AG09309 (cell line): ENCODE measurements around the gene SERF2.
"Not testable (repeated sequence)": the region's sequence is repeated elsewhere in the genome, so short reads cannot be mapped to it uniquely, and the experiment has no call there.

Source experiments
- DNase-seq: peaks from one replicate; pipeline ENCODE4 v3.0.0-alpha.2; 2010; ENCODE audit warnings: low read depth
- H3K4me3 ChIP-seq: 2 replicates; pipeline ENCODE4 v1.5.1; 2011; ENCODE audit warnings: mild to moderate bottlenecking, low read depth, low read length, moderate library complexity; ENCODE audit not compliant: control insufficient read depth
- TF ChIP-seq, protein P1 (sequence below): IDR thresholded peaks from 2 replicates; pipeline ENCODE4 v1.5.1; 2011; ENCODE audit warnings: mild to moderate bottlenecking, low read depth, low read length, inconsistent platforms; ENCODE audit not compliant: insufficient read depth, control insufficient read depth; ENCODE audit errors: missing control alignments

SERF2 gene

DNA sequence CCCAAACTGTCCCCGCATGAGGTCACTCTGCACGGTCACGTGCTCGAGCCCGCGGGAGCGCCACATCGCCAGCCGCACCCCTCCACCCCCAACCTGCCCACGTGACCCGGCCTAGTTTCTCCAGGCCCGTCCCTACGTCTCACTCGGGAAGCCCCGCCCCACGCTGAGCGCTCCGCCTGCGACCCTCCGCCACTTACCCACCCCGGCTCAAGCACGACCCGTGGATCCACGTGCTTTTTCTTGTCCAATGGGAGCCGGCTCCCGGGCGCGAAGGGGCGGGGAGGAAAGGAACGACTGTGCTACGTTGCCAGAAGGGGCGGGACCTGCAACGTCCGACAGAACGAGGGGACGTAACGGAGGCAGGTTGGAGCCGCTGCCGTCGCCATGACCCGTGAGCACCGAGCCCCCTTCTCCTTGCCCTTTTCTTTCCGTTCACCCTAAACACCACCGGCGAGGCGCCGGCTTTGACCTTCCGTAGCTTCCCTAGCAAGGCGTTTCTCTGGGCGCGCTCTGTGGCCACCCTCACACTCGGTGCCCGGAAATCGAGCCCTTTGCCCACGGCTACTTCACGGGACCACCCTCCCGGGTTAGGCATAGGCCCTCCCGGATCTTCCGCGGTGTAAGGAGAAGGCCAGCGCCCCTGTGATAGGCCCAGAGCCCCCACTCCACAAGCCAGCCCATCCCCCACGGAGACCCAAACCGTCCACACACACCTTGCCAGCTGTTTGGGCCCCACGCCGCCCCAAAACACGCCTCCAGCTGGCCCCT lies at the start of gene SERF2:
SERF2 (plus strand) TSS at position 328 of the 768 bp plus-strand sequence; CDS start at position 385, 57 bp downstream.
- TF ChIP-seq, protein P1, sequence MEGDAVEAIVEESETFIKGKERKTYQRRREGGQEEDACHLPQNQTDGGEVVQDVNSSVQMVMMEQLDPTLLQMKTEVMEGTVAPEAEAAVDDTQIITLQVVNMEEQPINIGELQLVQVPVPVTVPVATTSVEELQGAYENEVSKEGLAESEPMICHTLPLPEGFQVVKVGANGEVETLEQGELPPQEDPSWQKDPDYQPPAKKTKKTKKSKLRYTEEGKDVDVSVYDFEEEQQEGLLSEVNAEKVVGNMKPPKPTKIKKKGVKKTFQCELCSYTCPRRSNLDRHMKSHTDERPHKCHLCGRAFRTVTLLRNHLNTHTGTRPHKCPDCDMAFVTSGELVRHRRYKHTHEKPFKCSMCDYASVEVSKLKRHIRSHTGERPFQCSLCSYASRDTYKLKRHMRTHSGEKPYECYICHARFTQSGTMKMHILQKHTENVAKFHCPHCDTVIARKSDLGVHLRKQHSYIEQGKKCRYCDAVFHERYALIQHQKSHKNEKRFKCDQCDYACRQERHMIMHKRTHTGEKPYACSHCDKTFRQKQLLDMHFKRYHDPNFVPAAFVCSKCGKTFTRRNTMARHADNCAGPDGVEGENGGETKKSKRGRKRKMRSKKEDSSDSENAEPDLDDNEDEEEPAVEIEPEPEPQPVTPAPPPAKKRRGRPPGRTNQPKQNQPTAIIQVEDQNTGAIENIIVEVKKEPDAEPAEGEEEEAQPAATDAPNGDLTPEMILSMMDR = no peak
- DNase-seq = peak; percentile 97
- H3K4me3 ChIP-seq = peak within 1 kb of the TSS; percentile 74

DNA sequence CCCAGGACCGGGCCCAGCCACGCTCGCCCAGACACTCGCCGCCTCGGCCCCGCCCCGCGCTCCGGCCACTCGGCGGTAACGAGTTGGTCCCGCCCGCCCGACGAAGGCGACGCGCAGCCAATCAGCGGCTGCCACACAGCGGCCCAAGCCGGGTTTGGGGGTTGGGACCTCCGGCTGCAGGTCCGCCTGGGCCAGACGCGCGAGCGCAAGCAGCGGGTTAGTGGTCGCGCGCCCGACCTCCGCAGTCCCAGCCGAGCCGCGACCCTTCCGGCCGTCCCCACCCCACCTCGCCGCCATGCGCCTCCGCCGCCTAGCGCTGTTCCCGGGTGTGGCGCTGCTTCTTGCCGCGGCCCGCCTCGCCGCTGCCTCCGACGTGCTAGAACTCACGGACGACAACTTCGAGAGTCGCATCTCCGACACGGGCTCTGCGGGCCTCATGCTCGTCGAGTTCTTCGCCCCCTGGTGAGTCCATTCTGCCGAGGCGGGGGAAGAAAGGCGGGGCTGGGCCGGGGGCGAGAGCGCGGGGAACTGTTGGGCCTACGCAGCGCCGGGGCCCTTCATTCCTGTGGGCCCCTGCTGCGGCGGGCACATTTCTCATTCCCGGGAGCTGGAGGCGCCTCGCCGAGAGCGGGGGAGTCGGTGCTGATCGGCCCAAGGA lies 45.7 kb upstream of the SERF2 start, which contains the start of gene PDIA3:
PDIA3 (plus strand) TSS at position 194 of the 658 bp plus-strand sequence; CDS start at position 296, 102 bp downstream.
- peak; percentile 37 for DNase-seq
- H3K4me3 ChIP-seq = peak within 1 kb of the TSS; percentile 94

DNA sequence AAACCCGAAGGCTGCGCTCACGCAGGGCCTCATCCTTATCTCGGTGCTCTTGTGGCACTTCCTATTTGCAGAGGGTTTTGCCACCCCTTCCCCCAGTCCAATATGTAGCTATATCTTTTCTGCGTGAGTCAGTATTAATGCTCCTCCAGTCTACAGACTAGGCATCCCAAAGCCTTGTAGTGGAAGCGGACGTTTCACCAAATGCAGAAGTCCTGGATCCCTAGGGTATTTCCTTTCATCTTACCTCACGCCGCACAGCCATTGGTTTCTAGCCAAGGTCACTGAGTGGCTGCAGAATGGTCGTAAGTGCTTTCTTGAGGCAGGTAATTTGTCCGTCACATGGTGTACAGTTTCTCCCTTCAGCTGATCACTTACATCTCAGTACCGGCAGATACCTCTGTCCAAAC lies 45.2 kb upstream of the SERF2 start:
- peak overlapping the region; percentile 94 for H3K4me3 ChIP-seq
- DNase-seq = not testable (repeated sequence)

DNA sequence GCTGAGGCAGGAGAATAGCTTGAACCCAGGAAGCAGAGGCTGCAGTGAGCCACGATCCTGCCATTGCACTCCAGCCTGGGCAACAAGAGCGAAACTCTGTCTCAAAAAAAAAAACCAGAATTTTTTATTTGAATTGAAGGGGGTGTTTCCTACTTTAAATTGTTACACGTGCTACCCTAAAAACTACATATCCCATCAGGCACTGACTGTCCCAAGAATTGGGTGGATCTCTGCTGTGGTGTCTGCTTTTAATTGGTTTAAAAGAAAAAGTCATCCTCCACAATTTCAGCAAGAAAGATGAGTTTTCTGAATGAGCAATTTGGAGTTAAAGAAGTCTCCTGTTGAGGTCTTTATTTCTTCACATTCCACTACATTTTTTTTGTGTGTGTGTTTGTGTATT lies 43.7 kb upstream of the SERF2 start:
- H3K4me3 ChIP-seq = no peak overlapping the region; the same call in 1 of the 2 replicates
- DNase-seq = no peak

DNA sequence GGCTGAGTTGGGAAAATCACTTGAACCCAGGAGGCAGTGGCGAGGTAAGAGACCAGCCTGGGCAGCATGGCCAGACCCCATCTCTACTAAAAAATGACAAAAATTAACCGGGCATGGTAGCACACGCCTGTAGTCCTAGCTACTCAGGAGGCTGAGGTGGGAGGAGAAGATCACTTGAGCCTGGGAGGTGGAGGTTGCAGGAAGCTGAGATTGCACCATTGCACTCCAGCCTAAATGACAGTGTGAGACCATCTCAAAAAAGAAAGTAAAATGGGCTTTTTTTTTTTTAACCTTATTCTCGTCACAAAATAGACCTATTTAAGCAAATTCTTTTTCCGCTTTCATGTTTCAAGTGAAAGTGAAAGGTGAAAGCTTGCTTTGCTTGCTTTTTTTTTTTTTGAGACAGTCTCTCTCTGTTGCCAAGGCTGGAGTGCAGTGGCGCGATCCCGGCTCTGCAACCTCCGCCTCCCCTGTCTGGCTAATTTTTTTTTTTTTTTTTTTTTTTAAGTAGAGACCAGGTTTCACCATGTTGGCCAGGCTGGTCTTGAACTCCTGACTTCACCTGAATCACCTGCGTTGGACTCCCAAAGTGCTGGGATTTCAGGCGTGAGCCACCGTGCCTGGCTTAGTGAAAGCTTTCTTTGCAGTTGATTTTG lies 42.3 kb upstream of the SERF2 start:
- no peak overlapping the region for H3K4me3 ChIP-seq
- TF ChIP-seq, protein P1 = no peak
- no peak for DNase-seq

More for the DNA sequence above, 43.7 kb upstream of the SERF2 start:
- TF ChIP-seq, protein P1 = no peak

DNA sequence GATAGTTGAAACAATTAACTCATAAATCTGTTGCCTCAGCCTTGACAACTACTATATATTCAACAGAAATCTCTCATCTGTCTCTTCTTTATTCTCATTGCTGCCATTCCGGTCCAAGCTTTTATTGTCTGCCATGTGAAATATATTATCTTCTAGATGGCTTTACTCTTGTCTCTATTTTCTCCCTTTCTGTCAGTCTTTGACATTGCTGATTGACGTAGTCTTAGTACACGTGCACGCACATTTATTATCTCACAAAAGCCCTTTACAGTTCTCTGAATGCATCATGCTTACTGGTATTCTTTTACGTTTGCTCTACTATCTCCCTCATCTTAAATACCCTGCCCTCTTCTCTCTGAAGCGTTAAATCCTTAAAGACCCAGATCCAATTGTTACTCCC lies 40.2 kb upstream of the SERF2 start:
- TF ChIP-seq, protein P1 = no peak
- DNase-seq = no peak
- H3K4me3 ChIP-seq = no peak overlapping the region

DNA sequence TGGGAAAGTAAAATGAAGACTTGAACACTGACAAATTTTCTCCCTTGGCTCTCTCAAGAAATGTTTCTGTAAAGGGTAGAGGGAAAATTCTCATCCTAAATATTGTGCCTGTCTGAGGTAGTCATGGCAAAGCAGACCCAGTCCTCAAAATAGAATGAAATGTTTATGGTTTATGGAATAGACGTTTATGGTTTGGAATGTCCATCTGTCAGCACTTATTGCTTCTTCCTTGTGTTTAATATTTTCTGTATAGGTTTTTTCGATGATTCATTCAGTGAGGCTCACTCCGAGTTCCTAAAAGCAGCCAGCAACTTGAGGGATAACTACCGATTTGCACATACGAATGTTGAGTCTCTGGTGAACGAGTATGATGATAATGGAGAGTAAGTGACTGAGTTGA lies 29.3 kb upstream of the SERF2 start:
- no peak overlapping the region for H3K4me3 ChIP-seq
- no peak for DNase-seq
- TF ChIP-seq, protein P1 = no peak
